Esophagus muscularis mucosa (tissue), 4 donors: ENCODE measurements around the gene IPO7. TPM values are rescaled to one million over a fixed set of nuclear protein-coding genes. Genes with fewer than 3 reads are reported as not detected.
"Not testable (repeated sequence)": the region's sequence is repeated elsewhere in the genome, so short reads cannot be mapped to it uniquely, and the experiment has no call there.

Experiments used
- DNase-seq: peaks from one replicate; pipeline ENCODE4 v3.0.0-alpha.2; 2017; ENCODE audit errors: extremely low spot score
- H3K27ac ChIP-seq, 4 donors: fragments of 200-600 bp; sonication (generic); replicated peaks in 1 of 4; 1 replicate in 3 of 4; 2 replicates in 1 of 4; pipeline ENCODE4 v1.5.1; 2016 to 2019; ENCODE audit warnings: mild to moderate bottlenecking in 1 of 4
- H3K27me3 ChIP-seq, 4 donors: fragments of 200-600 bp; sonication (generic); one replicate each; pipeline versions ENCODE4 v1.5.1 to v1.6.0; 2016 to 2019
- H3K36me3 ChIP-seq, 4 donors: fragments of 200-600 bp; sonication (generic); one replicate each; pipeline ENCODE4 v1.5.1; 2016 to 2019
- H3K4me1 ChIP-seq, 4 donors: fragments of 200-600 bp; sonication (generic); one replicate each; pipeline ENCODE4 v1.5.1; 2016 to 2019
- H3K4me3 ChIP-seq, 4 donors: fragments of 200-600 bp; sonication (generic); 1 replicate in 2 of 4; 2 replicates in 2 of 4; pipeline ENCODE4 v1.5.1; 2016 to 2019; ENCODE audit warnings: mild to moderate bottlenecking in 4 of 4, moderate library complexity in 1 of 4
- H3K9me3 ChIP-seq, 4 donors: fragments of 200-600 bp; sonication (generic); 1 replicate in 3 of 4; 2 replicates in 1 of 4; pipeline ENCODE4 v1.5.1; 2016 to 2019
- CTCF ChIP-seq, 3 experiments: fragments of 200-600 bp in 2 of 3; fragments of 450-650 bp in 1 of 3; sonication (generic) in 2 of 3; IDR thresholded peaks; one replicate each; pipeline ENCODE4 v1.5.1; 2017 to 2019; ENCODE audit warnings: antibody characterized with exemption in 3 of 3, mild to moderate bottlenecking in 2 of 3, moderate library complexity in 1 of 3
- EP300 ChIP-seq: sonication (generic); formaldehyde crosslinking; IDR thresholded peaks from one replicate; pipeline ENCODE4 v1.6.1; 2017; ENCODE audit warnings: antibody characterized with exemption
- POLR2A ChIP-seq: fragments of 450-650 bp; IDR thresholded peaks from one replicate; pipeline ENCODE4 v1.6.1; 2017; ENCODE audit warnings: antibody characterized with exemption, moderate library complexity, mild to moderate bottlenecking, low read depth
- POLR2AphosphoS5 ChIP-seq, 2 donors: sonication (generic); formaldehyde crosslinking; IDR thresholded peaks; one replicate each; pipeline ENCODE4 v1.6.1; 2017; ENCODE audit warnings: antibody characterized with exemption in 2 of 2
- WGBS: methylation state at CpG from one replicate; pipeline ENCODE4 v1.1.5; 2018; 5-methylcytosine and 5-hydroxymethylcytosine counted together
- intact Hi-C: fragments of 100-400 bp; cut with DNase I; formaldehyde crosslinking; loops from one replicate; pipeline ENCODE4 v1.15.1; 2023
- total RNA-seq, 4 donors: library from RNA; depleted of rRNA; stranded (reverse); fragments of >200 nt; gene quantifications; one replicate each; pipeline versions ENCODE4 v1.1.0 to v1.2.1, GENCODE V29; 2016

IPO7 gene
- total RNA-seq, 4 donors from 2014 or later = 131 to 186 (median 150) TPM

GRCh38 chr11:9399466-9399865 is 15.0 kb downstream of the IPO7 start:
- Histone ChIP-seq H3K4me3 (no peak overlapping the region), H3K9me3 (no peaks in the 10 kb centered on the region), H3K36me3 (peaks cover 0 to 12% (median 7%) of the 10 kb centered on the region in 4 donors), H3K27ac (no peak overlapping the region), H3K27me3 (no peaks in the 10 kb centered on the region), H3K4me1 (peaks cover 11 to 56% (median 52%) of the 10 kb centered on the region in 4 donors)
- TF ChIP-seq POLR2A (no peak), POLR2AphosphoS5 (IDR thresholded peaks at IDR 0.05) (no peak), EP300 (no peak), CTCF (IDR thresholded peaks at IDR 0.05) (no peak)
- intact Hi-C loops = no loop called here
- no peak for DNase-seq

- H3K9me3 ChIP-seq, H3K4me3 ChIP-seq, intact Hi-C loops, H3K27me3 ChIP-seq, DNase-seq, H3K27ac ChIP-seq: not testable (repeated sequence)
- Histone ChIP-seq H3K4me1 (peaks cover 11 to 49% (median 37%) of the 10 kb centered on the region in 4 donors), H3K36me3 (peaks cover 0 to 32% (median 20%) of the 10 kb centered on the region in 4 donors)
- WGBS = 72% methylated on average over 8 of the region's 8 CpGs
These were observed 17.4 kb downstream of the IPO7 start for GRCh38 chr11:9401884-9402283.

- TF ChIP-seq EP300 (no peak), POLR2A (no peak), CTCF (IDR thresholded peaks at IDR 0.05) (no peak), POLR2AphosphoS5 (IDR thresholded peaks at IDR 0.05) (no peak)
- H3K4me1 ChIP-seq = no peaks in the 10 kb centered on the region
- H3K36me3 ChIP-seq = peaks cover 66 to 100% (median 95%) of the 10 kb centered on the region in 4 donors
- H3K4me3 ChIP-seq = no peak overlapping the region
- intact Hi-C loops = no loop called here
- H3K9me3 ChIP-seq = no peaks in the 10 kb centered on the region
- H3K27ac ChIP-seq = no peak overlapping the region
- DNase-seq = no peak
- WGBS = 67% methylated on average over 1 of the region's 1 CpG
- H3K27me3 ChIP-seq = no peaks in the 10 kb centered on the region
These were observed 44.3 kb downstream of the IPO7 start for GRCh38 chr11:9428706-9429105.

GRCh38 chr11:9438611-9439010 is 54.2 kb downstream of the IPO7 start:
- Histone ChIP-seq H3K4me3 (no peak overlapping the region), H3K27ac (no peak overlapping the region), H3K36me3 (peaks cover 75 to 100% (median 96%) of the 10 kb centered on the region in 4 donors), H3K27me3 (no peaks in the 10 kb centered on the region), H3K9me3 (no peaks in the 10 kb centered on the region), H3K4me1 (no peaks in the 10 kb centered on the region)
- TF ChIP-seq CTCF (IDR thresholded peaks at IDR 0.05) (no peak), EP300 (no peak), POLR2A (no peak), POLR2AphosphoS5 (IDR thresholded peaks at IDR 0.05) (no peak)
- 85% methylated on average over 4 of the region's 4 CpGs for WGBS
- DNase-seq = no peak
- intact Hi-C loops = loop anchor here (5.0 kb wide), 1 partner anchor 64 kb away; no protein-coding TSS in a partner anchor

- Histone ChIP-seq H3K4me1 (no peaks in the 10 kb centered on the region), H3K4me3 (no peak overlapping the region), H3K27ac (no peak overlapping the region), H3K27me3 (no peaks in the 10 kb centered on the region), H3K9me3 (no peaks in the 10 kb centered on the region), H3K36me3 (peaks cover 26 to 57% (median 54%) of the 10 kb centered on the region in 4 donors)
- 92% methylated on average over 4 of the region's 4 CpGs for WGBS
- TF ChIP-seq CTCF (IDR thresholded peaks at IDR 0.05) (no peak), POLR2AphosphoS5 (IDR thresholded peaks at IDR 0.05) (no peak), POLR2A (no peak), EP300 (no peak)
- DNase-seq = no peak
- intact Hi-C loops = no loop called here
These were observed 61.8 kb downstream of the IPO7 start for GRCh38 chr11:9446230-9446629.
